GM23338 (cell line): Measurements from ENCODE around the gene ST8SIA1. TPM values are rescaled to one million over a fixed set of nuclear protein-coding genes. Genes with fewer than 3 reads are reported as not detected.

Experiments used
- ATAC-seq: fragments of 200-7000 bp; cut with Tn5 transposase; 3 replicates; pipeline ENCODE4 v1.9.1; 2020
- DNase-seq: peaks from one replicate; pipeline ENCODE4 v3.0.0-alpha.2; 2015; ENCODE audit warnings: low spot score
- H2AFZ ChIP-seq: fragments of 200-600 bp; sonication (generic); 2 replicates; pipeline ENCODE4 v1.8.0; 2016; ENCODE audit warnings: antibody characterized with exemption, mild to moderate bottlenecking, moderate library complexity
- H3F3A ChIP-seq: fragments of 200-600 bp; sonication (generic); replicated peaks from 2 replicates; pipeline ENCODE4 v1.8.0; 2017; ENCODE audit warnings: antibody characterized with exemption, mixed run types, low read depth
- H3K27ac ChIP-seq: fragments of 200-600 bp; sonication (generic); 2 replicates; pipeline ENCODE4 v1.6.1; 2016; ENCODE audit warnings: low read depth
- H3K27me3 ChIP-seq: fragments of 200-600 bp; sonication (generic); 2 replicates; pipeline ENCODE4 v1.8.0; 2016; ENCODE audit warnings: mild to moderate bottlenecking, mixed run types, moderate library complexity; ENCODE audit not compliant: insufficient read depth
- H3K36me3 ChIP-seq: fragments of 200-600 bp; sonication (generic); 2 replicates; pipeline ENCODE4 v1.8.0; 2016; ENCODE audit warnings: mild to moderate bottlenecking; ENCODE audit not compliant: insufficient read depth
- H3K4me1 ChIP-seq: fragments of 200-600 bp; sonication (generic); 2 replicates; pipeline ENCODE4 v1.8.0; 2016; ENCODE audit warnings: mild to moderate bottlenecking, moderate library complexity; ENCODE audit not compliant: insufficient read depth
- H3K4me2 ChIP-seq: fragments of 200-600 bp; sonication (generic); 2 replicates; pipeline ENCODE4 v1.7.1; 2017; ENCODE audit warnings: mixed run types
- H3K4me3 ChIP-seq: fragments of 200-600 bp; sonication (generic); 2 replicates; pipeline ENCODE4 v1.6.1; 2016; ENCODE audit warnings: mixed run types
- H3K79me2 ChIP-seq: fragments of 200-600 bp; sonication (generic); replicated peaks from 2 replicates; pipeline ENCODE4 v1.8.0; 2017; ENCODE audit warnings: mild to moderate bottlenecking; ENCODE audit not compliant: insufficient read depth
- H3K9me2 ChIP-seq: fragments of 200-600 bp; sonication (generic); 2 replicates; pipeline ENCODE4 v1.8.0; 2017; ENCODE audit not compliant: insufficient read depth
- H4K20me1 ChIP-seq: fragments of 200-600 bp; sonication (generic); replicated peaks from 2 replicates; pipeline ENCODE4 v1.8.0; 2017; ENCODE audit warnings: mild to moderate bottlenecking; ENCODE audit not compliant: insufficient read depth
- H3K27ac Mint-ChIP-seq: 2 replicates; pipeline ENCODE4 v1.8.0; 2020; ENCODE audit warnings: inconsistent platforms, mild to moderate bottlenecking, moderate library complexity, mixed read lengths
- H3K27me3 Mint-ChIP-seq: 3 replicates; pipeline ENCODE4 v1.8.0; 2022; ENCODE audit warnings: low read depth, mild to moderate bottlenecking, moderate library complexity, mixed read lengths, inconsistent platforms; ENCODE audit not compliant: insufficient read depth, poor library complexity
- H3K36me3 Mint-ChIP-seq: 3 replicates; pipeline ENCODE4 v1.8.0; 2021; ENCODE audit warnings: low read depth, mild to moderate bottlenecking, inconsistent platforms, moderate library complexity, mixed read lengths
- H3K4me1 Mint-ChIP-seq: 3 replicates; pipeline ENCODE4 v1.8.0; 2020; ENCODE audit warnings: mild to moderate bottlenecking, inconsistent platforms, mixed read lengths
- H3K4me3 Mint-ChIP-seq: 3 replicates; pipeline ENCODE4 v1.8.0; 2021; ENCODE audit warnings: moderate library complexity, mild to moderate bottlenecking, inconsistent platforms, mixed read lengths
- H3K9me3 Mint-ChIP-seq: 3 replicates; pipeline ENCODE4 v1.8.0; 2020; ENCODE audit warnings: moderate library complexity, mild to moderate bottlenecking, inconsistent platforms, mixed read lengths
- CREB1 ChIP-seq: fragments of 250-450 bp; sonication (Bioruptor Pico); IDR thresholded peaks from 2 replicates; pipeline ENCODE4 v1.5.0; 2020; ENCODE audit warnings: low read depth, mild to moderate bottlenecking, moderate library complexity
- CTCF ChIP-seq, 2 experiments: fragments of 200-600 bp in 1 of 2; sonication (generic) in 1 of 2; conservative IDR thresholded peaks; 2 replicates each; pipeline versions ENCODE4 v1.5.1 to v1.6.1; 2016 to 2017; ENCODE audit warnings: antibody characterized with exemption in 2 of 2, low read depth in 2 of 2, mild to moderate bottlenecking in 2 of 2, moderate library complexity in 1 of 2
- ETS1 ChIP-seq: IDR thresholded peaks from 2 replicates; pipeline ENCODE4 v1.6.1; 2016; ENCODE audit warnings: antibody characterized with exemption
- EZH2 ChIP-seq: fragments of 200-600 bp; sonication (generic); IDR thresholded peaks from one replicate; pipeline ENCODE4 v1.8.0; 2017; ENCODE audit warnings: antibody characterized with exemption, mild to moderate bottlenecking, low read depth; ENCODE audit not compliant: unreplicated experiment
- EZH2phosphoT487 ChIP-seq: fragments of 200-600 bp; sonication (generic); IDR thresholded peaks from one replicate; pipeline ENCODE4 v1.8.1; 2018; ENCODE audit warnings: antibody characterized with exemption; ENCODE audit not compliant: unreplicated experiment
- JUNB ChIP-seq: IDR thresholded peaks from one replicate; pipeline ENCODE4 v1.6.1; 2016; ENCODE audit warnings: antibody characterized with exemption; ENCODE audit not compliant: unreplicated experiment
- NANOG ChIP-seq: IDR thresholded peaks from 2 replicates; pipeline ENCODE4 v1.6.1; 2016; ENCODE audit warnings: antibody characterized with exemption, borderline replicate concordance
- POLR2AphosphoS5 ChIP-seq: IDR thresholded peaks from 2 replicates; pipeline ENCODE4 v1.6.1; 2016; ENCODE audit warnings: antibody characterized with exemption, low read depth
- REST ChIP-seq: IDR thresholded peaks from one replicate; pipeline ENCODE4 v1.6.1; 2018; ENCODE audit warnings: antibody characterized with exemption; ENCODE audit not compliant: unreplicated experiment
- STAT1 ChIP-seq: IDR thresholded peaks from one replicate; pipeline ENCODE4 v1.6.1; 2016; ENCODE audit warnings: antibody characterized with exemption; ENCODE audit not compliant: unreplicated experiment
- ZNF114 ChIP-seq: fragments of 250-450 bp; sonication (Bioruptor Pico); IDR thresholded peaks from 2 replicates; pipeline ENCODE4 v1.5.0; 2020; ENCODE audit warnings: mild to moderate bottlenecking, moderate library complexity
- ZNF331 ChIP-seq: fragments of 250-450 bp; sonication (Bioruptor Pico); IDR thresholded peaks from 2 replicates; pipeline ENCODE4 v1.5.0; 2020; ENCODE audit warnings: low read depth, mild to moderate bottlenecking, moderate library complexity
- polyA plus RNA-seq: library from polyadenylated mRNA; unstranded; fragments of >200 nt; fragmentation: Nextera tagmentation; extraction: Ambion mirVana; gene quantifications from 2 replicates; pipeline ENCODE4 v1.2.1, GENCODE V29; 2016
- total RNA-seq: library from RNA; depleted of rRNA; stranded (reverse); fragments of >200 nt; shearing (Covaris generic); gene quantifications from 2 replicates; pipeline ENCODE4 v1.2.3, GENCODE V29; 2014

The ST8SIA1 gene
- total and polyA plus RNA-seq, 2 experiments from 2014 or later = 2.5 to 5.1 TPM

GRCh38 chr12:22246217-22246846, 88.2 kb downstream of the ST8SIA1 start (continued):
- TF ChIP-seq ZNF331 = no peak
- no peak for TF ChIP-seq STAT1

GRCh38 chr12:22242726-22243125, 91.8 kb downstream of the ST8SIA1 start:
- H2AFZ ChIP-seq = no peak overlapping the region
- H3K4me2 ChIP-seq = no peak overlapping the region
- peaks cover 2% of the 10 kb centered on the region for H3K27me3 Mint-ChIP-seq
- H3K4me1 Mint-ChIP-seq = peaks cover 17% of the 10 kb centered on the region
- no peak overlapping the region for H3K4me3 Mint-ChIP-seq
- H3K36me3 ChIP-seq = no peaks in the 10 kb centered on the region
- no peaks in the 10 kb centered on the region for H3K36me3 Mint-ChIP-seq
- H3K79me2 ChIP-seq = no peaks in the 10 kb centered on the region
- H3K4me1 ChIP-seq = 0 out of 2 replicates have a peak, but pooled peaks cover 8% of the 10 kb centered on the region
- no peaks in the 10 kb centered on the region; the same call in 1 of the 2 replicates for H3K9me2 ChIP-seq
- TF ChIP-seq ZNF331 (no peak), EZH2 (no peak), EZH2phosphoT487 (no peak), CREB1 (CRISPR knock-in tag) (no peak)
- H3K27ac ChIP-seq = no peak overlapping the region
- H3K9me3 Mint-ChIP-seq = no peaks in the 10 kb centered on the region; the same call in 2 of the 3 replicates
- H3K27me3 ChIP-seq = no peaks in the 10 kb centered on the region
- no peaks in the 10 kb centered on the region for H3F3A ChIP-seq
- no peak overlapping the region for H3K4me3 ChIP-seq
- no peak for ATAC-seq
- no peak overlapping the region for H3K27ac Mint-ChIP-seq
- DNase-seq = no peak
- no peaks in the 10 kb centered on the region for H4K20me1 ChIP-seq

GRCh38 chr12:22238211-22238610, 96.3 kb downstream of the ST8SIA1 start:
- no peaks in the 10 kb centered on the region for H3K4me1 Mint-ChIP-seq
- no peak for DNase-seq
- H2AFZ ChIP-seq = no peak overlapping the region
- no peak overlapping the region for H3K4me3 Mint-ChIP-seq
- H3K27me3 ChIP-seq = no peaks in the 10 kb centered on the region
- no peaks in the 10 kb centered on the region for H3K36me3 Mint-ChIP-seq
- no peaks in the 10 kb centered on the region for H3K27me3 Mint-ChIP-seq
- no peak for ATAC-seq
- no peaks in the 10 kb centered on the region for H3K9me2 ChIP-seq
- H3K36me3 ChIP-seq = no peaks in the 10 kb centered on the region
- no peak for TF ChIP-seq JUNB
- TF ChIP-seq REST = no peak
- TF ChIP-seq ZNF331 = no peak
- no peak for TF ChIP-seq EZH2phosphoT487
- TF ChIP-seq ZNF114 = no peak
- no peak for TF ChIP-seq POLR2AphosphoS5
- no peak for TF ChIP-seq ETS1
- no peak for TF ChIP-seq NANOG
- no peak for TF ChIP-seq EZH2
- no peak for TF ChIP-seq CTCF (conservative IDR thresholded peaks at IDR 0.05; ENCODE audit: low read depth in 2 of 2)
- H3K4me3 ChIP-seq = no peak overlapping the region
- no peak overlapping the region for H3K4me2 ChIP-seq
- no peaks in the 10 kb centered on the region for H3F3A ChIP-seq
- no peak overlapping the region for H3K27ac Mint-ChIP-seq
- H3K9me3 Mint-ChIP-seq = no peaks in the 10 kb centered on the region; the same call in 2 of the 3 replicates
- H3K4me1 ChIP-seq = no peaks in the 10 kb centered on the region
- no peaks in the 10 kb centered on the region for H3K79me2 ChIP-seq
- no peak overlapping the region for H3K27ac ChIP-seq
- H4K20me1 ChIP-seq = no peaks in the 10 kb centered on the region
